GM19395 (cell line): ENCODE results near the gene TRIM29.
A peak's percentile ranks its signal among the peaks of the same experiment; 100 is the strongest.
"Not testable (repeated sequence)": the region's sequence is repeated elsewhere in the genome, so short reads cannot be mapped to it uniquely, and the experiment has no call there.

Source experiments
- ATAC-seq: cut with Tn5 transposase; IDR thresholded peaks from one replicate; pipeline ENCODE4 v1.9.1; 2021; ENCODE audit warnings: mild to moderate bottlenecking, moderate library complexity; ENCODE audit not compliant: unreplicated experiment

The TRIM29 gene

DNA sequence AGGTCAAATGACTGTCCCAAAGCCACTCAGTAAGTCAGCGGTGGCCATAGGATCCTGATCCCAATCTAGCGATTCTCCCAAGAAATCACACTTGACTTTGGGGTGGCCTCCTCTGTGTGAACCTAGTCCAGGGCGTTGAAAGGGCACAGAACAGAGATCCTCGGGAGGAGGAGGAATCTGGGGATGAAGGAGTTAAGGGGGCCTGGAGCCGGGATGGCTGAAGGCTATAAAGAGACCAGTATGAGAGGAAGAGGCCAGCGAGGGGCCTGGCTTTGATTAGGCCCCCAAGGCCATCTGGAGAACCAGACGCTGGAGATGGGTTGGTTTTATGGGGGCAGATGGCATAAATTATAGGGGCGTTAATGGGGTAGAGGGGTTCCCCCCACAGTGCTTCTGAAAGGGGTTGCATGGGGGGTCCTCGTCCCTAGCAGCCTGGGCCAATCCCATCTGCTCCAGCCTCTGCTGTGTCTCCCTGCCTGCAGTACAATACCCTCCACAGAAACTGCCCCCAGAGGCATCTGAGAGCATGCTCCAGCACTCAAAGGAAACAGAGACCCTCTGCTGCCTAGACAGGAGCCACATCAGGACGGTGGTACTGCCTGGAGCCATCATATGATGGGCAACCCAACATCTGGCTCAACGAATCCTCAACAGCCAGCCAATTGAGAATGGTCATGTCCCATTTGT, 35.2 kb upstream of the TRIM29 start:
- no peak for ATAC-seq

DNA sequence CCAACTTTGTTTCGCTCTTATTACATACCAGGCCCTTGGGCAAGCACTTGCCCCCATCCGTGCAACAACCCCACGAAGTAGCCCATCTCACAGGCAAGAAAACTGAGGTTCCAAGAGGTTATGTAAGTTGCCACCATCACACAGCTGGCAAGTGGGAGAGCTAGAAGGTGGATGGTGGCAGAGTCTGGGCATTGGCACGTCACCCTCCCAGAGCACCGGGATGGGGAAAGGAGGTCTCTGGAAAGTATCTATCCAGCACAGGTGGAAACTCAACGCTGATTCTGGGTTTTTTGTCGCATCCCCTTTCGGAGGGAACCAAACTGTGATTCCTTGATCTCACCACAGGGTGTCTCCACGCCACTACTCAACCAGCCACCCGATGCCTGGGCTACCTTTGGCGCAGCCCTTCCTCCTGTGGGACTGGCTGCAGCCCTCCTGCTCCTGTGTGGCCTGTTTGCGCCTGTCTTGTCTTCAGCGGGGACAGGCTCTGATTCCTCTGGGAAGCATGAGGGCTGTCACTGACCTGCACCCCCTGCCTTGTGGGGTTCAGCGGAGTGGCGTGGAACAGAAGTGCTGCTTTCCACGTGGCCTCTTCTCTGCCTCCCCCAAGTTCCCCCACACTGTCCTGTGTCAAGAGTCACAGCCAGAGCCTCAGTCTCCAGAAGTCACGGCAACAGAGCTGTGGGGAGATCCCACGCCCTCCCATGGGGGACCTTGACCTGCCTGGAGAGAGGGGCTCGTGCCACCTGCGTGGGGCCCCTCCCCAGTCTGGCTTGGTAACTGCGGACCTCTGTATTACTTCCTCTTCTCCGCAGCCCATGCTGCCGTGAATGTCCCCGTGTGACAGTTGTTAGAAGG, 34.4 kb upstream of the TRIM29 start:
- ATAC-seq: no peak

DNA sequence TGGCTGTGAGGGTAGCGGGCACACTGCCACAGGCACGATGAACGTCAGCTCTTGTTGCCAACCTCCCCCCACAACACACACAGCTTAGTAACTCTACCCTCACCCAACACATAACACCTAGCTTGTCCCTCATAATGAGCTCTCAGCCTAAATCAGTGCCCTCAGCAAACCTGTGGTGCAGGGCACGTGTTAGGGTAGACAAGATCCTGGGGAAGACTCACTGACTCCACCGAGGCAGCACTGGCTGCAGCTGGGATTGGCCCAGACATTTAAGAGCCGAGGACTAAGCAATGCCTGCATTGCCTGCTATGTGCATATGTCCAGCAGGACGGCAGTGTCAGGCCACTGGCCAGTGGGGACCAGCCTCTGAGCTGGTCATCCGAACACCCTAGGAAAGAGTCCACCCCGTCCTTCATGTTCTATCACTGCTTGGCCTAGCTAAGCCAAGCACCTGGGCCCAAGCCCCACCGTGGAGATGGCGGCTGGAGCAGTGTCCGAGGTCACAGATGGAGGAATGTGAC, 32.9 kb upstream of the TRIM29 start:
- ATAC-seq: no peak

DNA sequence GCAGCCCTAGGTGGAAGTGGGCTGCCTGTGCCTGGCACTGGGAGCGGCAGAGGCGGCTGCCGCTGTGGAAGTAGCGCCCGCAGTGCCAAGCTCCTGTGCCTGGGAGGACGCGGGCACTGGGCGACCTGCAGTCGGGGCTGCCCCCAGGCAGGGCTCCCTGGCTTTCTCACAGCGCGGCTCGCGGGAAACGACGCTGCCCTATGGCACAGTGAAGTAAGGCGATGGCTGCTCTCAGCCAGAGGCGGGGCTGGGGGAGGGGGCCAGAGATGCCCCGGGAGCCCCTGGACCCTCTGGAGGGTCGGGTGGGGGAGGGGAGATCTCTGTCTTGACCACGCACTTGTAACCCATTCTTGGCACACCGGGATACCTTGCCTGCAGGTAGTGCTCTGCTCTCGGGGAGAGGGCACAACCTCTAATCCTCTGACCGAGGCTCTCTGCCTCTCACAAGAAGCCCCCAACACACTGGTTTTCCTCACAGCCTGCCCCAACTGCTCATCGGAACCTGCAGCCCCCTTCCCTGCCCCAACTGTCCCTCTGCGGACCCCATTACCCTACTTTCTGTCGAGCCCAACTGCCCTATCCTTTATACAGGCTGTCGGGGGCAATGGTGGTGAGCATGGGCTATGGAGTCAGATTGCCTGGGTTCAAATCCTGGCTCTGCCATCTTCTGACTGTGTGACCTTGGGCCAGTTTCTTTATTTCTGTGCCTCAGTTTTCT, 32.2 kb upstream of the TRIM29 start:
- no peak for ATAC-seq

DNA sequence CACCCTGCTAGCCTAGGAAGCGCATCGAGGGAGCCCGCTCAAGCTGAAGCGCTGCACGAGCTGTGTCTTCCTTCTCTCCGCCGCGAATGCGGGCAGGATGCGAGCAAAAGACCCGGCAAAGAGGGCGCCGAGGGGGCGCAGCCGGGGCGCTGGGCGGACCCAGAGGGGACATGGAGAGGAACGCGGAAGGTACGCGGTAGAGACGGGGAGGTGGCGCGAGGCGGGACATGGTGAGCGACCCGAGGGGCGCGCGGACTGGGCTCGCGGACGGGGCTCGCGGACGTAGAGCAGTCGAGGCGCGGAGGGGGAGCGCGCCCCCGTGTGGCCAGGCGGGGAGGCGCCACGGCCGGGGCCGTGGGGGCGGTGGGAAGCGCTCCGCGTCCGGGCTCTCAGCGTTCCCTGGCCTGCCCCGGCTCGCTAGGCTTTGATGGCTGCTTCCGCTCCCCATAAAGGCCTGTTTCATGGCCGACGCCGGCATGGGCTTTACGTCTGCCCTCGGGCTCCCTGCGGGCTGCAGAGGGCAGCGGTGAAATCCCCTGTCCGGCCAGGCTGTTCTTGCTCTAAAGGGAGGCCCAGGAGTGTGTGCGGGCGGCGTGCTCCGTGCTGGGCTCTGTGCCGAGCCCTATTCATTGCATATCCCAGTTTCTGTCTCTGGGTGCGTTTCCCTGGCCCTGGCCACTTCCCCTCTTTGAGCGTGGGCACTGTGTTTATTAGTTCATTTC, 31.2 kb upstream of the TRIM29 start:
- peak; percentile 57 for ATAC-seq

DNA sequence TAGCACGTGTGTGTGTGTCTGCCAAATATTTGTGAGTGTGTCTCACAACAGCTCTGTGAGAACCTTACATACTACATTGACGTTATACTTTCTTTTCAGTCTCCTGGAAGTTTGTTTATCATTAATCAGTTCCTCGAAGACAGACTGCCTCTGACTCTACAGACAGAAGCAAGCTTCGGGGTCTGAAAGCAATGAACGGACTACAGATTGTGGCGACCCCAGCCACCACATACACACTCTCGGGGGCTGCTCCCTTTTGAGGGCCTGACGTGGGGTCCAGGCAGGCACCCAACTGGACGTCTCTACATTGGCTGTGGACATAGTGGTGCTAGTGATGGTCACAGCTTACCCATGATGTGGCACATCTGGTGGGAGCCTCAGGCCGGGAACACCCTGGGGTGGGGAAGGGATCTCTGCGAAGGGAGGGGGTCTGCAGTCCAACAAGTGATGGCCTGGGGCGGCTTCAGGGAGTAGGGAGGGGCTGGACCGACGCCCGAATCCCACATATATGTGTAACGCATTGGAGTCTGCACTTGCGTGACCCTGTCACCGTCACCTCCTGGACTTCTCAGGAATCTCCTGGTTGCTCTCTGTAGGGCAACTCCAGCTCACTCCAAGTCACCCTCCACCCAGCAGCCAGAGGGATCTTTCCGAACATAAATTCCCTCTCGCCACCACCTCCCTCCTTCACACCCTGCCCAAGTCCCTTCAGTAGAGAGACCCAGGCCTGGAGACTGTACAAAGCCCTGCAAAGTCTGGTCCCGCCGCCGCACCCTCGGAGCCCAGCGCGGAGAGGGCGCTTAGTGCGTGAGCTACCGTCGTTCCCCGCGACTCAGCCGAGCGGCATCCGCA, 30.4 kb upstream of the TRIM29 start:
- ATAC-seq: no peak

DNA sequence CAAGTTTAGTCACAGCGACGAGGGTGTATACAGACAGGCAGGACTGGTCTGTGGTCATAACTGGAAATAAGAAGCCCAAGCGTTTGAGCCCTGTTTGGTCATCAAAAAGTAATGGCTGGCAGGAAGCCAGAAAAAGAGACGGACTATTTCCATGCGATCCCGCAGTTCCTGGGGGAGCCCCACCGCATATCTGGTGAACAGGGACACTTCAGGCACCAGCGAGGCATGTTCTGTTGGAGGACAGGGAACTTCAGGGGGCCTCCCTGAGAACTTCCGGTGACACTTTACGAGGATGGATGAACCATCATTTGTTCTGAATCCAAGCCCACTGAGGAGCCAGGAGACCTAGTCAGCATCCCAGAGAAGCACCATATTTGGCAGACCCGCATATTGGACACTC, 29.7 kb upstream of the TRIM29 start:
- ATAC-seq: no peak

DNA sequence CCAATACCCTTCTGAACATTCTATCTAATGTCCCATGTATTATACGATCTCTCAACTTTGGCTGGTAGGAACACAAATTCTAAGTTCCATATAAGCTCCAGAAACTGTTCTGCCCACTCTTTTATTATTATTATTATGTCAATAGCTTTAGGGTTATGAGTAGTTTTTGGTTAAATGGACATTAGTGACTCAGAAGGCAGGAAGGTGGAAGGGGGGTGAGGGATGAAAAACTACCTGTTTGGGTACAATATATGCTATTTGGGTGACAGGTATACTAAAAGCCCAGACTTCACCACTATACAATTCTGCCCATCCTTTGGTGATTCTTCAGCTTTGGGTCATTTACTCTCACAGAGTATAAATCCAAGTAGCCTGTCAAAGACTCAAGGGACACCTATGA, 22.5 kb upstream of the TRIM29 start:
- no peak for ATAC-seq

DNA sequence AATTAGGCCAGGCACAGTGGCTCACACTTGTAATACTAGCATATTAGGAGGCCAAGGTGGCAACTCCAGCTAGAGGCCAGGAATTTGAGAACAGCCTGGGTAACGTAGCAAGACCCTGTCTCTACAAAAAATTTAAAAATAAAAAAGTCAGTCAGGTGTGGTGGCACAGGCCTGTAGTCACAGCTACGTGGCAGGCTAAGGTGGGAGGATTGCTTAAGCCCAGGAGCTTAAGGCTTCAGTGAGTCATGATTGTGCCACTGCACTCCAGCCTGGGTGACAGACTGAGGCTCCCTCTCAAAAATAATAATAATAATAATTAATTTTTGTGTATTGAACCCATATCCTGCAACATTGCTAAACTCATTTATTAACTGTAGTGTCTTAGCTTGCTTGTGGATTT, 15.3 kb upstream of the TRIM29 start:
- ATAC-seq: no peak

DNA sequence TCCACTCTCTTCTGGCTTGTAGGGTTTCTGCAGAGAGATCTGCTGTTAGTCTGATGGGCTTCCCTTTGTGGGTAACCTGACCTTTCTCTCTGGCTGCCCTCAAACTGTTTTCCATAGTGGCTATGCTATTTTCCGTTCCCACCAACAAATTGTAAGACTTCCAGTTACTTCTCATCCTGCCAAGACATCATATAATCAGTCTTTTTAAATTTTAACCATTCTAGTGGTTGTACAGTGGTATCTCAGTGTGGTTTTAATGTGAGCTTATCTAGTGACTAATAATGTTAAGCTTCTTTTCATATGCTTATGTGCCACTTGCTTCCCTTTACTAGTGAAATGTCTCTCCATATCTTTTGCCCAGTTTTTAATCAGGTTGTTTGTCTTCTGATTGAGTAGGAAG, 13.6 kb upstream of the TRIM29 start:
- no peak for ATAC-seq

DNA sequence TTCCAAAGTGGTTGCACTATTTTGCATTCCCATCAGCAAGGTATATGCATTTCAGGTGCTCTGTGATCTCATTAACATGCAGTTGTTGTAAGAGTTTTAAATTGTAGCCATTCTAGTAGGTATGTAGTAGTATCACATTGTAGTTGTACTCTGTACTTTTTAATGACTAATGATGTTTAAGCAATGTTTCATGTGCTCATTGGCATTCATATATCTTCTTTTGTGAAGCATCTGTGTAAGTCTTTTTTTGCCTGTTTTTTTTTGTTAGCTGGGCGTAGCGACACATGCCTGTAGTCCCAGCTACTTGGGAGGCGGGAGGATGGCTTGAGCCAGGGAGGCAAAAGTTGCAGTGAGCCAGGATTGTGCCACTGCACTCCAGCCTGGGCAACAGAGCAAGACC, 11.3 kb upstream of the TRIM29 start:
- no peak for ATAC-seq

DNA sequence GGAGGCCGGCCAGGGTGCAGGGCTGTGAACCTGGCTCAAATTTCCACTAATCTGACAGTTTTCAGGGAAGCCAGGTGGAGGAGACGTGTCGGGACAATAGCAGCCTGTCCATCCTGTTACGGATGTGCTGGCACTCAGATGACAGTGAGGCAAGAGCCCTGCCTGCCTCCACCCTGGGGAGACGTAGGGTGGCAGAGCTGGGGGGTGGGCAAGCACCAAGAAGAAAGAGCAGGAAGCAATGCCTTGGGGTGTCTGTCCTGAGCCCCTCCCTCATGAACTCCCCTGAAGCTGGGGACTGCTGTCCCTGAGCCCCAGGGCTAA, 10.0 kb upstream of the TRIM29 start:
- no peak for ATAC-seq

DNA sequence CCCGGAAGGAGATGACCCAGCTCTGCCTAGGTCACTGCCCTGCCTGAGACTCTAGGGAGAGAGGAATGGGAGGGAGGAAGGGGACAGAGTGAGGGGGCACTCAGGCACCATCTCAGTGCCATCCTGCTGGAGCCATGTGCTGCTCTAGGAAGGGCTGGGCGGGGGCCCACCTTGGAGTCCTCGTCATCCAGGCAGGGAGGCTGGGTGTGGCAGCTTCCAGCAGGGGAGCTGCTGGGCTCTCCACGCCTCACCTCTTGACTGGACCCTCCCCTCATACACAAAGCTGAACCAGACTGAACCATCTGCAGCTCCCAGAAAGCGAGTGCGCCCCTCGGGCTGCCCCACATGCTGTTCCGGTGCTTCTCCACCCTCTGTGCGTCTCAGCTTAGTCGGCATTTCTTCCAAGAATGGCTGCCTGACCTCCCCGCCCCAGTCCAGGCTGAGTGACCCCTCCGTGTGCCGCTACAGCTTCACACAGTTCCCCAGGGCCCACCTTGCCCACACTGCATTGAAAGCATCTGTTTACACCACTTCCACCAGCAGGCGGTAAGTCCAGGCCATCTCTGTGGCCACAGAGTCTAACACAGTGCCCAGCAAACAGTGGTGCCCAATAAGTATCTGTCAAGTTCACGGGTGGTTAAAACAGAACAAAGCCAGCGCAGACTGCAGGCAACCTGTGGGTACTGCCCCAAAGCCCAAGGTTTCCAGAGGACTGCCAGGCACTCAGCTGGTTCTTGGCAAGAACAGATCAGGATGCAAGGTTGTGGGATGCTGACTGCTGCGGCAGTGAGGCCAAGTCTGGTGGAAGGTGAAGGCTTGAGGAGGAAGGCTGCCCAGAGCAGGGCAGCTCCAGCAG, 9.4 kb upstream of the TRIM29 start:
- no peak for ATAC-seq

DNA sequence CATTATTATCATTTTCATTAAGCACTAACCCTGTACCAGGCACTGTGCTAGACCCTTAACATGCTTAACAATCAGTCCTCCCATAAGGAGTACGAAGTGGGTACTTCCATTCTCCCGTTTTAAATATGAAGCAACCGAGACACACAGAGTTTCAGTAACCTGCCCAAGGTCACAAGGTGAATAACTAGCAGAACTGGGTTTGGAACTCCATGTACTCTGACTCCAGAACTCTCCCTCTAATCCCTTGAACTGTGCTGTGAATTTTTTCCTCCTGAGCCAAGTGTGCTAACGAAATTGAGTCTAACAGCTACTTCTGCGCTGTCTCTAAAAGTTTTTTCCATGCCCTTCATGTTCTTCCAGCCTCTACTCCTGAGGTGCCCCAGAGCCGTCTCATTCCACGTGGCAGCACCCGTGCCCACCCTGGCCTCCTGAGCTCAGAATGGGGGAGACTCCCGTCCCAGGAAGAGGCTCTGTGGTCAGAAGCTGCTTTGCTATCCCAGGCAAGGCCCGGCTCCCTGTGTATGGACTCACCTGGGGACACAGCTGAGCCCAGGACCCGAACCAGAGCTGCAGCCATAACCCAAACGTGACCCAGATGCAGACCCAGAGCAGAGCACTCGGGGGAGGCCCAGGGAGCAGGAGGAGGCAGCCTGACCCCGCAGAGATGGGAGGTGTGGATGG, 8.6 kb upstream of the TRIM29 start:
- ATAC-seq: no peak

DNA sequence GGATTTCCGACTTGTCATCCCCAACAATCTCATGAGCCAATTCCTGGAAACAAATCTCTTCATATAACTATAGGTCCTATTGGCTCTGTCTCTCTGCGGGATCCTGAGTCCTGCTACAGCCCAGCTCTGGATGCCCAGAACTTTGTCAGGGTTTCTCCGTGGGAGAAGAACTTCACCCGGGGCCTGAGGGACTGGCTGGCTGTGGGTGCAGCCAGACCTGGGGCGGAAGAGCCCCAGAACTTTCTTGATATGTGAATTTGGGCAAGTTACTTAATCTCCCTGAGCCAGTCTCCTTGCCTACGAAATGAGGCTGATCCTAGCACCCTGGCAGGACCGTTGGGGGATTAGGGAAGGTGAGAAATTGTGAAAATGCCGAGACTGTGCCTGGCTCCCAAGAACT, 6.6 kb upstream of the TRIM29 start:
- no peak for ATAC-seq

DNA sequence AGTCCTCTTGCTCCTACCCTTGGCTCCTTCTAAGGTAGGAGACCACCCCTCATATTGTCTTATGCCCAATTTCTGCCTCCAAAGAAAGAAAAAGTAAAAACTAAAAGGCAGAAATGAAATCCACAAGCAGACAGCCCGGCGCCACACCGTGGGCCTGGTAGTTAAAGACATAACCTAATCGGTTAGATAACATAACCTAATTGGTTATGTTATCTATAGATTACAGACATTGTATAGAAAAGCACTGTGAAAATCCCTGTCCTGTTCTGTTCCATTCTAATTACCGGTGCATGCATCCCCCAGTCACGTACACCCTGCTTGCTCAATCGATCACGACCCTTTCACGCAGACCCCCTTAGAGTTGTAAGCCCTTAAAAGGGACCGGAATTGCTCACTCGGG, 5.6 kb upstream of the TRIM29 start:
- not testable (repeated sequence) for ATAC-seq

DNA sequence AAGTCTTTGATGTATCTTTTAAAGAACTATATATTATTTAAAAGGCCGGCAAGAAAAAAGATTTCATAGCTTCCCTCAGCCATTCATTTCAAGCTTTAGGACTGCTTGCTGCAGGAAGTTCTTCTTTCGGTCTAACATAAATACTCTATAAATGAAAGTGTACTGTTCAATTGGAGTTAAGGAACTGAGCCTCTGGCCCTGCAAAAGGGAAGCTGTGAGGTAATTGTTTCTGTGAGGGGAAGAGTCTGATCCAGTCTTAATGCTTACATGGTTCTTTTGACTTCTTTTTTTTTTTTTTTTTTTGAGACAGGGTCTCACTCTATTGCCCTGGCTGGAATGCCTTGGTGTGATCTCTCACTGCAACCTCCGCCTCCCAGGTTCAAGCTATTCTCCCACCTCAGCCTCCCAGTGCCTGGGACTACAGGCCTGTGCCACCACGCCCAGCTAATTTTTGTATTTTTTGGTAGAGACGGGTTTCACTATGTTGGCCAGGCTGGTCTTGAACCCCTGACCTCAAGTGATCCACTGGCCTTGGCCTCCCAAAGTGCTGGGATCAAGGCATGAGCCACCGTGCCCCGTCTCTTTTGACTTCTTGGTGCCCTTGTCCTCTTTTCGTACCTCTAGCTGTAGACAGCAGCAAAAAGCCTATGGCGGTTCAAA, 4.7 kb upstream of the TRIM29 start:
- no peak for ATAC-seq

DNA sequence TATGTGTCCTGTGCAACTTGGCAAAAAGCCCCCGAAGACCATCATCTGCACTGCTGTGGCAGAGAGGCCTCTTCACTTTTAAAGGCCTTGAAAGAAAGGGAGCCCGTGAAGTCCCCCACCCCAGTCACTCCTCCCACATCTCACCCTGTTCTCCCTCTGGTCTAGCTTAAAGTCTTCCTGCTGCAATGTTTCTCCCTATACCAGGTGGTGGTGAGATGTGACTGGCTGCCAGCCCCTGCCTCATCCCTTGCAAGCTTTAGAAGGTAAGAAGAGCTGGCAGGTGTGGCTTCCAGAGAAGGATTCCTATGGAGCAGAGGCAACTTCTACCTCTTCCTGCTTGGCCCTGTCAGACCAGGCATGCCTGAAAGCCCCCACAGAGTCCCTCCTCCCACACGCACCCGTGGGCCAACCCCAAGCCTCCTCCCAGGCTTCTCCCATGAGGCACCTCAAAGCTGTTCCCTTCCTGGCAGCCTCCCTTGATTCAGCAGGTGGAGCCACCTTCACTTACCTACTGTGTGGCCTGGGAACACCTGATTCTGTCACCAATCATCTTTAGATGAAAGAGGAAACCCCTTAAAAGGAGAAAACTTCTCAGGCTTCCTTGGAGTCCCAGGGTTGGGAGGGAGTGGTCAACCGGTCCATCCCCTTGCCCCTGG, 4.0 kb upstream of the TRIM29 start:
- no peak for ATAC-seq
